Naive thymus-derived CD4-positive, alpha-beta T cell (primary cell): ENCODE data around the gene RAB44. TPM values are rescaled to one million over a fixed set of nuclear protein-coding genes. Genes with fewer than 3 reads are reported as not detected.

Experiments used
- ATAC-seq: fragments of 150-1000 bp; cut with Tn5 transposase; 2 replicates; pipeline ENCODE4 v1.10.0; 2021; ENCODE audit warnings: mild to moderate bottlenecking, moderate library complexity
- CTCF ChIA-PET: fragments of 350-600 bp; sonication (Branson Sonifier 250); formaldehyde crosslinking; loops from one replicate; lab custom pipeline; 2021; ENCODE audit warnings: antibody characterized with exemption; lab: Charles Lee
- POLR2A ChIA-PET: fragments of 350-600 bp; sonication (Branson Sonifier 250); formaldehyde crosslinking; loops from one replicate; lab custom pipeline; 2021; ENCODE audit warnings: antibody characterized with exemption, inconsistent platforms; lab: Charles Lee
- DNase-seq, 9 donors: peaks; one replicate each; pipeline versions ENCODE4 v3.0.0 to v3.0.0-alpha.2; 2020 to 2022; ENCODE audit warnings: mixed read lengths in 1 of 9
- H3K27ac ChIP-seq: one replicate; pipeline ENCODE4 v1.7.0; 2013; ENCODE audit warnings: mild to moderate bottlenecking, low read depth, low read length, moderate library complexity
- H3K27me3 ChIP-seq, 2 donors: one replicate each; pipeline ENCODE4 v1.7.0; 2013; ENCODE audit warnings: low read length in 2 of 2, mild to moderate bottlenecking in 2 of 2, moderate library complexity in 2 of 2; ENCODE audit not compliant: control insufficient read depth in 2 of 2, insufficient read depth in 2 of 2
- H3K36me3 ChIP-seq, 3 experiments: 1 replicate in 2 of 3; 2 replicates in 1 of 3; pipeline ENCODE4 v1.7.0; 2013; ENCODE audit warnings: low read length in 3 of 3, mild to moderate bottlenecking in 3 of 3, moderate library complexity in 1 of 3; ENCODE audit not compliant: insufficient read depth in 3 of 3, control insufficient read depth in 2 of 3
- H3K4me1 ChIP-seq, 2 donors: one replicate each; pipeline ENCODE4 v1.7.0; 2013; ENCODE audit warnings: low read length in 2 of 2, mild to moderate bottlenecking in 2 of 2, moderate library complexity in 1 of 2; ENCODE audit not compliant: control insufficient read depth in 2 of 2, insufficient read depth in 2 of 2
- H3K4me3 ChIP-seq: 2 replicates; pipeline ENCODE4 v1.7.0; 2013; ENCODE audit warnings: mild to moderate bottlenecking, low read length
- H3K9me3 ChIP-seq, 3 experiments: 1 replicate in 2 of 3; 2 replicates in 1 of 3; pipeline ENCODE4 v1.7.0; 2013; ENCODE audit warnings: low read length in 3 of 3; ENCODE audit not compliant: control insufficient read depth in 2 of 3
- H3K27ac Mint-ChIP-seq, 9 donors: one replicate each; pipeline ENCODE4 v1.8.0; 2020 to 2022; ENCODE audit warnings: mixed read lengths in 9 of 9, mild to moderate bottlenecking in 8 of 9, moderate library complexity in 5 of 9, inconsistent platforms in 2 of 9
- H3K27me3 Mint-ChIP-seq, 5 donors: one replicate each; pipeline ENCODE4 v1.8.0; 2021 to 2022; ENCODE audit warnings: mixed read lengths in 5 of 5, mild to moderate bottlenecking in 1 of 5
- H3K36me3 Mint-ChIP-seq, 5 donors: one replicate each; pipeline ENCODE4 v1.8.0; 2020 to 2022; ENCODE audit warnings: mixed read lengths in 5 of 5, mild to moderate bottlenecking in 3 of 5, inconsistent platforms in 1 of 5
- H3K4me1 Mint-ChIP-seq, 7 donors: one replicate each; pipeline ENCODE4 v1.8.0; 2020 to 2022; ENCODE audit warnings: mixed read lengths in 7 of 7, mild to moderate bottlenecking in 3 of 7, inconsistent platforms in 1 of 7
- H3K4me3 Mint-ChIP-seq, 10 donors: one replicate each; pipeline ENCODE4 v1.8.0; 2020 to 2022; ENCODE audit warnings: mild to moderate bottlenecking in 10 of 10, mixed read lengths in 10 of 10, moderate library complexity in 6 of 10, inconsistent platforms in 2 of 10
- H3K9me3 Mint-ChIP-seq, 11 donors: one replicate each; pipeline ENCODE4 v1.8.0; 2020 to 2022; ENCODE audit warnings: mixed read lengths in 11 of 11, mild to moderate bottlenecking in 4 of 11, inconsistent platforms in 1 of 11, moderate library complexity in 1 of 11
- intact Hi-C, 2 donors: fragments of 100-400 bp; cut with micrococcal nuclease; formaldehyde crosslinking; loops; one replicate each; pipeline ENCODE4 v1.15.1; 2023
- polyA plus RNA-seq, 2 donors: library from polyadenylated mRNA; unstranded; fragments of 300-500 nt; fragmentation: Illumina TruSeq; gene quantifications; one replicate each; pipeline ENCODE4 v1.2.3, GENCODE V29; 2021
- total RNA-seq, 6 experiments: library from RNA in 5 of 6; stranded (reverse) in 5 of 6; gene quantifications; 1 replicate in 5 of 6; 2 replicates in 1 of 6; pipeline ENCODE4 v1.2.3 and lab custom pipeline; 2021 to 2026

Gene RAB44
- total and polyA plus RNA-seq, 7 experiments from 2014 or later, result 0.07 to 10.1 (median 1.8) TPM; not detected in 4

DNA sequence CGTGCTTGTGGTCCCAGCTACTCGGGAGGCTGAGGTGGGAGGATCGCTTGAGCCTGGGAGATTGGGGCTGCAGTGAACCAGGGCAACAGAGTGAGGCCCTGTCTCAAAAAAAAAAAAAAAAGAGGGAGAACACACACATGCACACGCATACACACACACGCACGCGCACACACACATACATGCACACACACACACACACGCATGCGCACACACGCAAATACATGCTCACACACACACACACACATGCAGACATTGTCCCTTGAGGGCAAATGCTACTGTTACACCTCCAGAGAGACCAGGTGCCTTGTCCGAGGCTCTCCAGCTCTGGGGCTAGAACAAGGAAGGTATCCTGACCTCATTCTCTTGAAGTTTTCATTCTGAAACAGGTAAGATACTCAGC is 64.5 kb downstream of the RAB44 start:
- Mint-ChIP-seq H3K27ac (no peak overlapping the region), H3K9me3 (no peaks in the 10 kb centered on the region), H3K4me3 (no peak overlapping the region), H3K27me3 (peaks cover 0 to 2% (median 0%) of the 10 kb centered on the region in 5 donors), H3K4me1 (peaks cover 7 to 31% (median 16%) of the 10 kb centered on the region in 7 donors), H3K36me3 (no peaks in the 10 kb centered on the region)
- Histone ChIP-seq H3K27ac (no peak overlapping the region), H3K27me3 (no peaks in the 10 kb centered on the region), H3K9me3 (no peaks in the 10 kb centered on the region), H3K4me1 (peaks cover 0 to 9% of the 10 kb centered on the region in 2 donors), H3K4me3 (no peak overlapping the region), H3K36me3 (no peaks in the 10 kb centered on the region)
- CTCF ChIA-PET, result no interaction called here
- DNase-seq, result no peak
- ATAC-seq, result no peak
- POLR2A ChIA-PET, result interaction anchor here (0.7 kb wide), 1 partner anchor 29 kb away, joined by 3 read pairs; no protein-coding TSS in a partner anchor
- intact Hi-C loops, result no loop called here

DNA sequence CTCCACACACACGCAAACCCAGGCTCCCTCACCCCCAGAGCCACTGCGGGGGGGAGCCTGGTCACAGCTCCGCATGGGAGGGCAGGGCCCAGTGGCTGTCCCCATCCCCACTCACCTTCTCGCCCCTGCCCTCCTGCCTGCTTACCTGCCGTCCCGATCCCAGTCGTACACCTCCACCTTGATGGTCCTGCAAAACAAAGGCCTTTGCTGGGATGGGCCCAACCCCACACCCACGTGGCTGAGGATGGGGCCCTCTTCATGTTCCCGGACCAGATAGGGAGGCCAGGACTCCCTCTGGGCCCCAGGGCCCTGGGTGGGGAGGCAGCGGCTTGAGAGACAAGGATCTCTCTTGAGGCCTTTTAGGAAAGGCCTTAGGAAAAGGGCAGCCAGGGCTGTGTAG is 67.6 kb downstream of the RAB44 start:
- intact Hi-C loops, result no loop called here
- Histone ChIP-seq H3K36me3 (no peaks in the 10 kb centered on the region), H3K4me3 (no peak overlapping the region), H3K27me3 (no peaks in the 10 kb centered on the region), H3K27ac (no peak overlapping the region), H3K9me3 (no peaks in the 10 kb centered on the region), H3K4me1 (peaks cover 19 to 27% of the 10 kb centered on the region in 2 donors)
- Mint-ChIP-seq H3K4me1 (peaks cover 22 to 36% (median 26%) of the 10 kb centered on the region in 7 donors), H3K9me3 (no peaks in the 10 kb centered on the region), H3K4me3 (no peak overlapping the region), H3K27me3 (peaks cover 0 to under 1% (median 0%) of the 10 kb centered on the region in 5 donors), H3K27ac (no peak overlapping the region), H3K36me3 (no peaks in the 10 kb centered on the region)
- CTCF ChIA-PET, result interaction anchor here (0.6 to 3.8 kb wide), 9 partner anchors 9 to 887 kb away, joined by 3 to 39 read pairs (median 8); no protein-coding TSS in a partner anchor
- ATAC-seq (no peak), DNase-seq (no peak)
- POLR2A ChIA-PET, result interaction anchor here (0.8 to 1.1 kb wide), 2 partner anchors 18 to 145 kb away, joined by 3 to 4 read pairs; no protein-coding TSS in a partner anchor

DNA sequence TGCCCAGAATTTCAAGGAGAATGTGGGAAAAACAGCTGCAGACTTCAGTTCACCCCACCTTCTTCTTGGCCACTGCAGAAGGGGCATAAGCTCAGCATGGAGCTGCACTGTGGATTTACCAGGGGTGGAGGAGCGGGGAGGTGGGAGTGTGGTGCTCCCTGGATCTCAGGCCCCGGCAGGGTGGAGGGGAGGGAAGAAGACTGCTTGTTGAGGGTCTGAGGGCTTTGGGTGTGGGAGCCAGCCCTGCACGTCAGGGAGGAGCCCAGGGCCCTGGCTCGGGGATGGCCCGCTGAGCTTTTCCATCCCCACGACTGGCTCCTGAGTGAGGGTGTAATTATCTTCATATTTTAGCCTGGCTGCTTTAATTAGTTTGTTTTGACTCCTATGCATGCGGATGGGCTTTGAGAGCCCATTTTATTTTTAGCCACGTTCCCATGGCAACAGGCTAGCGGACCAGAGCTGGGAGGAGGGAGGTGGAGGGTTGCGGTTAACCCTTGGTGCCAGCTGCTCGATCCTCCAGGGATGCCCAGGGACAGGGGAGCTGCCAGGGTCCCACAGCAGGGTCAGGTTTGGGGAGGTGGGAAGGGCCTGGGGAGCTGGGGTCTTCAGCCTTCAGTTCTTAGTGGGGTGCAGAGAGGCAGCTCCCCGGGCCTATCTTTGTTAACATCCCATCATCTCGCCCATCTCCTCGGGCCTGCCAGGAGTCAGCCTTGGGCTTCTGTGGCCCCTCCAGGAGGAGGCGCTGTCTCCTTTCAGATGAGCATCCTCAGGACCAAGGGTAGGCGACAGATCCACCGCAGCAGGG is 68.2 kb downstream of the RAB44 start:
- ChIA-PET CTCF (interaction anchor here (0.8 to 3.8 kb wide), 11 partner anchors 8 to 449 kb away, joined by 3 to 39 read pairs (median 6); partner anchors contain the start of gene PPIL1), POLR2A (interaction anchor here (0.7 to 1.2 kb wide), 3 partner anchors 17 to 220 kb away, joined by 3 to 4 read pairs (median 3); partner anchors contain the start of genes C6orf89 and MTCH1)
- H3K27me3 ChIP-seq, result no peaks in the 10 kb centered on the region
- intact Hi-C loops, result loop anchor here (1.0 kb wide), 7 partner anchors 17 to 445 kb away; partner anchors contain the start of gene PPIL1 (in 1 of the 2)
- peak overlapping the region; percentile 13 to 80 (median 56) for H3K27ac Mint-ChIP-seq
- H3K9me3 ChIP-seq, result no peaks in the 10 kb centered on the region
- H3K27ac ChIP-seq, result no peak overlapping the region
- no peaks in the 10 kb centered on the region for H3K9me3 Mint-ChIP-seq
- H3K27me3 Mint-ChIP-seq, result no peaks in the 10 kb centered on the region
- no peaks in the 10 kb centered on the region for H3K36me3 ChIP-seq
- peak; percentile 66 to 83 (median 78) for DNase-seq
- H3K36me3 Mint-ChIP-seq, result no peaks in the 10 kb centered on the region
- ATAC-seq, result peak; percentile 94
- peaks cover 21 to 33% of the 10 kb centered on the region in 2 donors for H3K4me1 ChIP-seq
- H3K4me3 Mint-ChIP-seq, result peak overlapping the region in 2 of 10 donors; percentile 16 to 25
- no peak overlapping the region for H3K4me3 ChIP-seq
- H3K4me1 Mint-ChIP-seq, result peaks cover 28 to 42% (median 32%) of the 10 kb centered on the region in 7 donors

DNA sequence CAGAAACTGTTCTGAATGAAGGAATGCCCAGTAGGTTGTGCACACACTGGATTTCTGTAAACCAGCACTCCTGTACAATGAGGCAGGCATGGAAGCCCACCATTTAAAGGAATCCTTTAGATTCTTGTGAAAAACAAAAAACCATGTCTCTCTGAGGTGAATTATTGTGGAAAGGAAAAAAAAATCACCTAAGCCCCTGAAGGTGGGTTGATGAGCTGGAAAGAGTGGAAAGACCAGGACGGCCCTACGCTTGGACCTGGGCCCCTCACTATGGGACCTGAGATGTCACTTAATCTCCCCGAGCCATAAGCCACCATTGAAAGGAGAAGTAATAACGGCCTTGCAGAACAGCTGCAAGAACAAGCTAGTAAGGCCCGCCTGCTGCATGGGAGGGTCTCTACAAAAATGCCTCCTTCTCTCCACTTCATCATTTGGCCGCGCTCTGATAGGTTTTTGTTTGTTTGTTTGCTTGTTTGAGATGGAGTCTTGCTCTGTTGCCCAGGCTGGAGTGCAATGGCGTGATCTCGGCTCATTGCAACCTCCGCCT is 68.8 kb downstream of the RAB44 start:
- Histone ChIP-seq H3K27me3 (no peaks in the 10 kb centered on the region), H3K4me1 (peaks cover 21 to 39% of the 10 kb centered on the region in 2 donors), H3K9me3 (no peaks in the 10 kb centered on the region), H3K4me3 (no peak overlapping the region), H3K27ac (no peak overlapping the region), H3K36me3 (no peaks in the 10 kb centered on the region)
- Mint-ChIP-seq H3K4me1 (peaks cover 34 to 49% (median 39%) of the 10 kb centered on the region in 7 donors), H3K9me3 (no peaks in the 10 kb centered on the region), H3K4me3 (peak overlapping the region in 2 of 10 donors; percentile 16 to 25), H3K27ac (peak overlapping the region; percentile 13 to 80 (median 56)), H3K36me3 (no peaks in the 10 kb centered on the region), H3K27me3 (no peaks in the 10 kb centered on the region)
- DNase-seq, result no peak
- intact Hi-C loops, result loop anchor here (1.0 kb wide), 7 partner anchors 16 to 444 kb away; partner anchors contain the start of gene PPIL1 (in 1 of the 2)
- no peak for ATAC-seq
- ChIA-PET POLR2A (interaction anchor here (0.7 to 1.2 kb wide), 3 partner anchors 16 to 219 kb away, joined by 3 to 4 read pairs (median 3); partner anchors contain the start of genes C6orf89 and MTCH1), CTCF (interaction anchor here (1.1 to 3.8 kb wide), 10 partner anchors 9 to 449 kb away, joined by 3 to 39 read pairs (median 7); partner anchors contain the start of gene PPIL1)

DNA sequence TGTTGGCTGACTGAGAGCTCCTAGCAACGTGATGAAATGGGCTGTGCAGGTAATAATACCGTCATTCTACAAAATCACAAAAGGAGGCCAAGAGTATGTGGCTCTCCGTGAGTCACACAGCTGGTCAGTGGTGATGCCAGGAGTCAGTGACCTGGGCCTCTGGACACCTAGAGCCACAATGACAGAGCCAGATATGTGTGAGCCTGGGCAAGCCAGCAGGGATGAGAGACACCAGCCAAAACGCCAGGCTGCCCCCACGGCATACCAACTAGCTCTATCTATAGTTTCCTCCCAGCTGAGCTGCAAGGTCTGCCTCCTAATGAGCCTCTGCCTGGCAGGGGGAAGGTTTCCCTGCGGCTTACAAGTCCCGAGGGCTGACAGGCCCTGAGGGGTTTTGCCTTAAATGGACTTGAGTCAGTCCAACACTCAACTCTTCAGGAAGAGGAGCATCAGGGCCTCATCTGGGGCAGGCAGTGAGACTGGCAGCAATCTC is 71.6 kb downstream of the RAB44 start:
- POLR2A ChIA-PET, result interaction anchor here (0.7 to 1.6 kb wide), 2 partner anchors 402 to 1587 kb away, joined by 3 read pairs; no protein-coding TSS in a partner anchor
- H3K4me1 ChIP-seq, result peaks cover 21 to 39% of the 10 kb centered on the region in 2 donors
- Mint-ChIP-seq H3K27me3 (no peaks in the 10 kb centered on the region), H3K4me3 (peak overlapping the region; percentile 62 to 82 (median 74)), H3K9me3 (no peaks in the 10 kb centered on the region), H3K4me1 (peaks cover 35 to 66% (median 44%) of the 10 kb centered on the region in 7 donors), H3K27ac (peak overlapping the region; percentile 51 to 95 (median 84)), H3K36me3 (no peaks in the 10 kb centered on the region)
- CTCF ChIA-PET, result interaction anchor here (0.6 to 4.3 kb wide), 11 partner anchors 10 to 440 kb away, joined by 3 to 22 read pairs (median 6); no protein-coding TSS in a partner anchor
- H3K4me3 ChIP-seq, result peak overlapping the region; percentile 42
- peak overlapping the region; percentile 50 for H3K27ac ChIP-seq
- H3K9me3 ChIP-seq, result no peaks in the 10 kb centered on the region
- ATAC-seq, result no peak
- no peak for DNase-seq
- intact Hi-C loops, result no loop called here
- no peaks in the 10 kb centered on the region for H3K36me3 ChIP-seq
- no peaks in the 10 kb centered on the region for H3K27me3 ChIP-seq
